ENCODE data around the gene SBF2. TPM values are rescaled to one million over a fixed set of nuclear protein-coding genes. Genes with fewer than 3 reads are reported as not detected.

SBF2 gene
- total and polyA plus RNA-seq, 2 of the 13 experiments (the other 11 are each of a cell fraction or from before 2014, with no cell fraction given) = 24.0 to 45.8 TPM

DNA sequence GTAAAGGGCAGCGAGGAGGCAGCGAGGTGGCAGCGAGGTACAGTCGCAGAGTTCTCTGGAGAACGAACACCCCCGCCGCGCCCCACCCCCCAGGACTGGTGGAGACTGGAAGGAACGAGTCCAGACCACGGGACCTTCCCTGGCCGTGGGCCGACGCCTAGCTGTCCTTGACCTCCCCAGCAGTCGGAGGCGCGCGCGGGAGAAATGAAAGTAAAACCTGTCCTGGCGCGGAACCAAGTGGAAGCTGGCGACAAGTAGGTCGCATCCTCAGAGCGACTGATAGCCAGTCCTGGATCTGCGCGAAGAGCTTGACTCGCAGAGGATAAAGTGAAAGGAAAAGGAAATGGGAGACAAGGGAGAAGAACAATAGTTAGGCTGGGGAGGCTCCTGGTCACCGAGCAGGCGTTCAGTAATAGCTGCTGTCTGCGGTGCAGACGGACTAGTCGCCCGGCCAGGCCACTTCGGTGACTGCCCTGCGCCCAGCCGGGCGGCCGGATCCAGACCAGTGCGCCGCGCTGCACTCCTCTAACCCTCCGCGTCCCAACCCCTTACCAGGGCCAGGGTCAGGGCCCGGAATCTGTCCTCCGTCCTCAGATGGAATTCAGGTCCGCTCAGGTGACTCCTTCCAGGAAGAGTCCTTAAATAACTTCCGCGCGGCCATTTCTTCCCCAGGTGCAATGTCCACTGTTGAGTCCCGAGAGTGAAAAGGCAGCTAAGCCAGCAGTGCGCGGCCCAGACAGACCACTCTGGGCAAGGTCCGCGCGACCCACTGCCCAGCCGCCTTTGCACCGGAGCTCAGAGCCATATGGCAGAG lies 8.9 kb upstream of the SBF2 start (continued):
- TF ChIP-seq, protein P1, sequence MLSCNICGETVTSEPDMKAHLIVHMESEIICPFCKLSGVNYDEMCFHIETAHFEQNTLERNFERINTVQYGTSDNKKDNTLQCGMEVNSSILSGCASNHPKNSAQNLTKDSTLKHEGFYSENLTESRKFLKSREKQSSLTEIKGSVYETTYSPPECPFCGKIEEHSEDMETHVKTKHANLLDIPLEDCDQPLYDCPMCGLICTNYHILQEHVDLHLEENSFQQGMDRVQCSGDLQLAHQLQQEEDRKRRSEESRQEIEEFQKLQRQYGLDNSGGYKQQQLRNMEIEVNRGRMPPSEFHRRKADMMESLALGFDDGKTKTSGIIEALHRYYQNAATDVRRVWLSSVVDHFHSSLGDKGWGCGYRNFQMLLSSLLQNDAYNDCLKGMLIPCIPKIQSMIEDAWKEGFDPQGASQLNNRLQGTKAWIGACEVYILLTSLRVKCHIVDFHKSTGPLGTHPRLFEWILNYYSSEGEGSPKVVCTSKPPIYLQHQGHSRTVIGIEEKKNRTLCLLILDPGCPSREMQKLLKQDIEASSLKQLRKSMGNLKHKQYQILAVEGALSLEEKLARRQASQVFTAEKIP (CRISPR knock-in tag; IDR thresholded peaks at IDR 0.05; ENCODE audit: borderline replicate concordance) = no peak
- no peak for TF ChIP-seq NFYC (CRISPR knock-in tag; IDR thresholded peaks at IDR 0.05)
- TF ChIP-seq ZNF343 (CRISPR knock-in tag; IDR thresholded peaks at IDR 0.05) = peak; percentile 93
- TF ChIP-seq ASH2L (IDR thresholded peaks at IDR 0.05; ENCODE audit: insufficient read length, low read depth, low read length) = peak; percentile 99
- TF ChIP-seq ZSCAN9 (CRISPR knock-in tag; IDR thresholded peaks at IDR 0.05; ENCODE audit: borderline replicate concordance) = peak; percentile 19; the same call in 1 of the 2 replicates
- no peak for TF ChIP-seq ZNF550 (CRISPR knock-in tag; IDR thresholded peaks at IDR 0.05; ENCODE audit: borderline replicate concordance)
- no peak for TF ChIP-seq SIX1 (CRISPR knock-in tag; IDR thresholded peaks at IDR 0.05; ENCODE audit: borderline replicate concordance)
- 0 out of 2 replicates have a peak, but pooled peaks have one; percentile 14 for TF ChIP-seq SIN3A (IDR thresholded peaks at IDR 0.05; ENCODE audit: borderline replicate concordance, low read depth, low read length)
- TF ChIP-seq POLR2A (IDR thresholded peaks at IDR 0.05; ENCODE audit: insufficient read depth in 1 of 2, low read depth in 2 of 2, low read length in 2 of 2) = peak in 1 of 2 experiments; percentile 59; a peak in 1 of 4 replicates
- TF ChIP-seq, protein P2, sequence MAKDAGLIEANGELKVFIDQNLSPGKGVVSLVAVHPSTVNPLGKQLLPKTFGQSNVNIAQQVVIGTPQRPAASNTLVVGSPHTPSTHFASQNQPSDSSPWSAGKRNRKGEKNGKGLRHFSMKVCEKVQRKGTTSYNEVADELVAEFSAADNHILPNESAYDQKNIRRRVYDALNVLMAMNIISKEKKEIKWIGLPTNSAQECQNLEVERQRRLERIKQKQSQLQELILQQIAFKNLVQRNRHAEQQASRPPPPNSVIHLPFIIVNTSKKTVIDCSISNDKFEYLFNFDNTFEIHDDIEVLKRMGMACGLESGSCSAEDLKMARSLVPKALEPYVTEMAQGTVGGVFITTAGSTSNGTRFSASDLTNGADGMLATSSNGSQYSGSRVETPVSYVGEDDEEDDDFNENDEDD (CRISPR knock-in tag; IDR thresholded peaks at IDR 0.05; ENCODE audit: borderline replicate concordance) = peak; percentile 79; the same call in 1 of the 2 replicates
- no peak for TF ChIP-seq KDM4B (CRISPR knock-in tag; IDR thresholded peaks at IDR 0.05)
- no peak for TF ChIP-seq PRPF4 (IDR thresholded peaks at IDR 0.05; ENCODE audit: low read depth, low read length, poor library complexity, severe bottlenecking)
- TF ChIP-seq, protein P3, sequence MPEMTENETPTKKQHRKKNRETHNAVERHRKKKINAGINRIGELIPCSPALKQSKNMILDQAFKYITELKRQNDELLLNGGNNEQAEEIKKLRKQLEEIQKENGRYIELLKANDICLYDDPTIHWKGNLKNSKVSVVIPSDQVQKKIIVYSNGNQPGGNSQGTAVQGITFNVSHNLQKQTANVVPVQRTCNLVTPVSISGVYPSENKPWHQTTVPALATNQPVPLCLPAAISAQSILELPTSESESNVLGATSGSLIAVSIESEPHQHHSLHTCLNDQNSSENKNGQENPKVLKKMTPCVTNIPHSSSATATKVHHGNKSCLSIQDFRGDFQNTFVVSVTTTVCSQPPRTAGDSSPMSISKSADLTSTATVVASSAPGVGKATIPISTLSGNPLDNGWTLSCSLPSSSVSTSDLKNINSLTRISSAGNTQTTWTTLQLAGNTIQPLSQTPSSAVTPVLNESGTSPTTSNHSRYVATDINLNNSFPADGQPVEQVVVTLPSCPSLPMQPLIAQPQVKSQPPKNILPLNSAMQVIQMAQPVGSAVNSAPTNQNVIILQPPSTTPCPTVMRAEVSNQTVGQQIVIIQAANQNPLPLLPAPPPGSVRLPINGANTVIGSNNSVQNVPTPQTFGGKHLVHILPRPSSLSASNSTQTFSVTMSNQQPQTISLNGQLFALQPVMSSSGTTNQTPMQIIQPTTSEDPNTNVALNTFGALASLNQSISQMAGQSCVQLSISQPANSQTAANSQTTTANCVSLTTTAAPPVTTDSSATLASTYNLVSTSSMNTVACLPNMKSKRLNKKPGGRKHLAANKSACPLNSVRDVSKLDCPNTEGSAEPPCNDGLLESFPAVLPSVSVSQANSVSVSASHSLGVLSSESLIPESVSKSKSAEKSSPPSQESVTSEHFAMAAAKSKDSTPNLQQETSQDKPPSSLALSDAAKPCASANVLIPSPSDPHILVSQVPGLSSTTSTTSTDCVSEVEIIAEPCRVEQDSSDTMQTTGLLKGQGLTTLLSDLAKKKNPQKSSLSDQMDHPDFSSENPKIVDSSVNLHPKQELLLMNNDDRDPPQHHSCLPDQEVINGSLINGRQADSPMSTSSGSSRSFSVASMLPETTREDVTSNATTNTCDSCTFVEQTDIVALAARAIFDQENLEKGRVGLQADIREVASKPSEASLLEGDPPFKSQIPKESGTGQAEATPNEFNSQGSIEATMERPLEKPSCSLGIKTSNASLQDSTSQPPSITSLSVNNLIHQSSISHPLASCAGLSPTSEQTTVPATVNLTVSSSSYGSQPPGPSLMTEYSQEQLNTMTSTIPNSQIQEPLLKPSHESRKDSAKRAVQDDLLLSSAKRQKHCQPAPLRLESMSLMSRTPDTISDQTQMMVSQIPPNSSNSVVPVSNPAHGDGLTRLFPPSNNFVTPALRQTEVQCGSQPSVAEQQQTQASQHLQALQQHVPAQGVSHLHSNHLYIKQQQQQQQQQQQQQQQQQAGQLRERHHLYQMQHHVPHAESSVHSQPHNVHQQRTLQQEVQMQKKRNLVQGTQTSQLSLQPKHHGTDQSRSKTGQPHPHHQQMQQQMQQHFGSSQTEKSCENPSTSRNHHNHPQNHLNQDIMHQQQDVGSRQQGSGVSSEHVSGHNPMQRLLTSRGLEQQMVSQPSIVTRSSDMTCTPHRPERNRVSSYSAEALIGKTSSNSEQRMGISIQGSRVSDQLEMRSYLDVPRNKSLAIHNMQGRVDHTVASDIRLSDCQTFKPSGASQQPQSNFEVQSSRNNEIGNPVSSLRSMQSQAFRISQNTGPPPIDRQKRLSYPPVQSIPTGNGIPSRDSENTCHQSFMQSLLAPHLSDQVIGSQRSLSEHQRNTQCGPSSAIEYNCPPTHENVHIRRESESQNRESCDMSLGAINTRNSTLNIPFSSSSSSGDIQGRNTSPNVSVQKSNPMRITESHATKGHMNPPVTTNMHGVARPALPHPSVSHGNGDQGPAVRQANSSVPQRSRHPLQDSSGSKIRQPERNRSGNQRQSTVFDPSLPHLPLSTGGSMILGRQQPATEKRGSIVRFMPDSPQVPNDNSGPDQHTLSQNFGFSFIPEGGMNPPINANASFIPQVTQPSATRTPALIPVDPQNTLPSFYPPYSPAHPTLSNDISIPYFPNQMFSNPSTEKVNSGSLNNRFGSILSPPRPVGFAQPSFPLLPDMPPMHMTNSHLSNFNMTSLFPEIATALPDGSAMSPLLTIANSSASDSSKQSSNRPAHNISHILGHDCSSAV (CRISPR knock-in tag; IDR thresholded peaks at IDR 0.05; ENCODE audit: borderline replicate concordance) = no peak
- TF ChIP-seq MTA3 (CRISPR knock-in tag; IDR thresholded peaks at IDR 0.05) = no peak
- TF ChIP-seq NONO (IDR thresholded peaks at IDR 0.05) = no peak
- TF ChIP-seq NONO (CRISPR knock-in tag; conservative IDR thresholded peaks at IDR 0.05) = peak; percentile 85
- TF ChIP-seq CBFB (CRISPR knock-in tag; IDR thresholded peaks at IDR 0.05) = no peak
